ENCODE results near the gene MVB12B. TPM values are rescaled to one million over a fixed set of nuclear protein-coding genes. Genes with fewer than 3 reads are reported as not detected.

MVB12B gene
- total RNA-seq, 2 donors from 2014 or later = 5.9 to 8.7 TPM

GRCh38 chr9:126519660-126520420 is 193.2 kb downstream of the MVB12B start:
- Histone ChIP-seq H3K4me1 (peaks cover 0 to 35% of the 10 kb centered on the region in 2 donors), H3K9me3 (no peaks in the 10 kb centered on the region), H3K27ac (no peak overlapping the region), H3K4me3 (no peak overlapping the region), H3K36me3 (no peaks in the 10 kb centered on the region), H3K27me3 (peaks cover 2 to 5% of the 10 kb centered on the region in 2 donors)
- DNase-seq (ENCODE audit: low spot score) = no peak
- no peak for TF ChIP-seq CTCF (IDR thresholded peaks at IDR 0.05)

- no peak for TF ChIP-seq CTCF (IDR thresholded peaks at IDR 0.05)
- Histone ChIP-seq H3K4me1 (peaks cover 0 to 30% of the 10 kb centered on the region in 2 donors), H3K4me3 (no peak overlapping the region), H3K9me3 (no peaks in the 10 kb centered on the region), H3K27ac (no peak overlapping the region), H3K27me3 (peaks cover 0 to 5% of the 10 kb centered on the region in 2 donors), H3K36me3 (no peaks in the 10 kb centered on the region)
- no peak for DNase-seq (ENCODE audit: low spot score)
Measured at GRCh38 chr9:126520453-126520852, 193.8 kb downstream of the MVB12B start.

GRCh38 chr9:126521089-126521488 is 194.5 kb downstream of the MVB12B start:
- no peak for DNase-seq (ENCODE audit: low spot score)
- no peak for TF ChIP-seq CTCF (IDR thresholded peaks at IDR 0.05)
- H3K36me3 ChIP-seq = no peaks in the 10 kb centered on the region
- H3K9me3 ChIP-seq = no peaks in the 10 kb centered on the region
- H3K27ac ChIP-seq = no peak overlapping the region
- H3K27me3 ChIP-seq = peaks cover 0 to 5% of the 10 kb centered on the region in 2 donors
- no peak overlapping the region for H3K4me3 ChIP-seq
- H3K4me1 ChIP-seq = peaks cover 0 to 30% of the 10 kb centered on the region in 2 donors

GRCh38 chr9:126521551-126521950 is 194.9 kb downstream of the MVB12B start:
- Histone ChIP-seq H3K4me1 (peaks cover 0 to 27% of the 10 kb centered on the region in 2 donors), H3K4me3 (no peak overlapping the region), H3K9me3 (no peaks in the 10 kb centered on the region), H3K36me3 (no peaks in the 10 kb centered on the region), H3K27ac (no peak overlapping the region), H3K27me3 (peaks cover 0 to 5% of the 10 kb centered on the region in 2 donors)
- no peak for DNase-seq (ENCODE audit: low spot score)
- TF ChIP-seq CTCF (IDR thresholded peaks at IDR 0.05) = no peak

- H3K4me1 ChIP-seq = peaks cover 0 to 22% of the 10 kb centered on the region in 2 donors
- no peak for TF ChIP-seq CTCF (IDR thresholded peaks at IDR 0.05)
- no peak for DNase-seq (ENCODE audit: low spot score)
- H3K9me3 ChIP-seq = no peaks in the 10 kb centered on the region
- H3K27ac ChIP-seq = no peak overlapping the region
- no peaks in the 10 kb centered on the region for H3K36me3 ChIP-seq
- H3K4me3 ChIP-seq = no peak overlapping the region
- H3K27me3 ChIP-seq = peaks cover 0 to 5% of the 10 kb centered on the region in 2 donors
Measured at GRCh38 chr9:126521976-126522590, 195.5 kb downstream of the MVB12B start.
